GM13976 (cell line): ENCODE data around the gene LINC01488.

Experiments
- DNase-seq: peaks from one replicate; pipeline ENCODE4 v3.0.0; 2012; ENCODE audit warnings: low spot score
- in situ Hi-C: fragments of 300-500 bp; cut with MboI; formaldehyde crosslinking; loops from one replicate; pipeline ENCODE4 v1.12.0; 2022; ENCODE audit warnings: low sequenced_read_pairs, mixed read lengths, inconsistent platforms; ENCODE audit not compliant: unreplicated experiment
- TF ChIP-seq, protein P1 (sequence below): IDR thresholded peaks from 2 replicates; pipeline ENCODE4 v1.5.1; 2012; ENCODE audit warnings: borderline replicate concordance, mild to moderate bottlenecking; ENCODE audit not compliant: insufficient read depth; ENCODE audit errors: extremely low read depth, missing control alignments, control extremely low read depth

The LINC01488 gene

DNA sequence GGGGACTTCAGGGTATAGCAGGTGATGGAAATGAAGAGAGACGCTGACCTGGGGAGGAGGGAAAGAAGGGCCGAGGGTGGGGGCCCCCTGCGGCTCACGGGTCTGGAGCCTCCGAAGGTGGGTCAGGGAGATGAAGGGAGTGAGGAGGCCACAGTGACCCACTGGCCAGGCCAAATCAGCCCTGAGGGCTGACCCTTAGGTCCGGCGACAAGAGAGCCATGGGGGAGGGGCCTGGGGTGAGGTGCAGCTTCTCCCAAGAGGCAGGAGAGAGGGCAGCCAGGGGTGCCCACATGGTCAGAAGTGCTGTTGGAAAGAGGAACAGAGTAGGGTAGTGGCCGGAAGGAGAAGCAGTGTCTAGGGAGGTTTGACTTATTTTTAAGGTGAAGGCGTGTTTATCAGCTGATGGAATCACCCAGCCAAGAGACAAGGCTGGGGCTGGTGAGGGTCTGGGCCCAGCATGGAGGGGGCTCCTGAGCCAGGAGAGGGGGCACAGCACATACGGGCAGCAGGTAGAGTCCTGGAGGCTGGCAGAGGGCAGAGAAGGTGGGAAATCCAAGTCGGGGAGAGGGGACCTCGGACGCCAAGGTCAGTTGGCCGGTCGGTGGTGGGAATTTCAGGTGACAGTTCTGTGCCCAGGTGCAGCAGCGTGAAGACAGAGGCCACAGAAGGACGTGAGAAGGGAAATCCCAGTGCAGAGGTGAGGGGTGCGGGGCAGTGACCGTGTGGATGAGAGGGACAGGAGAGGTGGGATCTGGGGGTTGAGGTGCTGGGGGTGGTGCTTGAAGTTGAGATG lies 49.0 kb downstream of the LINC01488 start:
- peak; percentile 33 for DNase-seq
- in situ Hi-C loops = no loop called here
- TF ChIP-seq, protein P1, sequence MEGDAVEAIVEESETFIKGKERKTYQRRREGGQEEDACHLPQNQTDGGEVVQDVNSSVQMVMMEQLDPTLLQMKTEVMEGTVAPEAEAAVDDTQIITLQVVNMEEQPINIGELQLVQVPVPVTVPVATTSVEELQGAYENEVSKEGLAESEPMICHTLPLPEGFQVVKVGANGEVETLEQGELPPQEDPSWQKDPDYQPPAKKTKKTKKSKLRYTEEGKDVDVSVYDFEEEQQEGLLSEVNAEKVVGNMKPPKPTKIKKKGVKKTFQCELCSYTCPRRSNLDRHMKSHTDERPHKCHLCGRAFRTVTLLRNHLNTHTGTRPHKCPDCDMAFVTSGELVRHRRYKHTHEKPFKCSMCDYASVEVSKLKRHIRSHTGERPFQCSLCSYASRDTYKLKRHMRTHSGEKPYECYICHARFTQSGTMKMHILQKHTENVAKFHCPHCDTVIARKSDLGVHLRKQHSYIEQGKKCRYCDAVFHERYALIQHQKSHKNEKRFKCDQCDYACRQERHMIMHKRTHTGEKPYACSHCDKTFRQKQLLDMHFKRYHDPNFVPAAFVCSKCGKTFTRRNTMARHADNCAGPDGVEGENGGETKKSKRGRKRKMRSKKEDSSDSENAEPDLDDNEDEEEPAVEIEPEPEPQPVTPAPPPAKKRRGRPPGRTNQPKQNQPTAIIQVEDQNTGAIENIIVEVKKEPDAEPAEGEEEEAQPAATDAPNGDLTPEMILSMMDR = no peak

DNA sequence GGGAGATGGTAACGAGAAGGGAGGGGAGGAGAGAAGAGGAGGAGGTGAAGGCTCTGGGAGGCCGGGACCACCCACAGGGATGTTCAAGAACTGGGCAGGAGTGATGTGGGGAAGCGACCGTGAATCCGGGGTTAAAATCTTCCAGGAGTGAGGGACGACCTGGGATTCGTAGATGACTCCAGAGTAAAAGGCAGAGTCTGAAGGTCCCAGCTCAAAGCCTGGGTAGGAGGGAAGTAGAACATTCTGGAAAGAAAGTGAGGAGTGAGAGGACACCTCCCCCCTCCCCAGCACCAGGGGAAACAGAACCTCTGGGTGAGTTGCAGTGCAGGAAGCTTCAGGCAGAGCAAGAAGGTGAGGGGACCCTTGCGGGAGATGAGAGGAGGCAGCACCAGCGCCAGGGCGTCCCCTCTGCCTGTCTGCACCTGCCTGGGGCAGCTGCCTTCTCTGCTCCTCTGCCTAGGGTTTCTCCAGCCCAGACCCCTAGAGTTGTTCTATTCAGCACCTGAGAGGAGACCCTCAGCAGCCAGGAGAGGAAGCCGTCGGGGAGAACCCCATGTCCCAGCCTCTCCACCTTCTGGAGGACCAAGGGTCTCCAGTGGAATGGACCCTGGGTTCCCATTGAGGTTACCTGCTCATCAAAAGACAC lies 49.7 kb downstream of the LINC01488 start:
- in situ Hi-C loops = no loop called here
- DNase-seq = no peak
- TF ChIP-seq, protein P1 = no peak

DNA sequence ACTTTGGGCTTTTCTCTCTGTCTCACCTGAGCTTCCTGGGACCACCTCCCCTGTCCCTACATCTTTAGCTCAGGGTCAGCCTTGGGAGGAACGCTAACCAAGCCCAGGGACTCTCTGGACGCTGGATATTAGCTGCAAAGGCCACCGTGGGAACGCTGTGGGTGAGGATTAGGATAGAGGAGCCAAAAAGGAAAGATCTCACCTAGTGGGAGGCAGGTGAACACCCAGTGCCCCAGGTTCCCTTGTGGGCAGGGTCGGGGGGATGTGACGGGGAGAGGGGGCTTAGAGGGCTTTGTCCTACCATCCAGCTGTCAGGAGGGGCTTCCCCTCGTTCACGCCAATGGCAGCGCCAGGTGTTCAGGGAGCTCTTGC lies 50.2 kb downstream of the LINC01488 start:
- DNase-seq = no peak
- TF ChIP-seq, protein P1 = no peak
- in situ Hi-C loops = no loop called here

DNA sequence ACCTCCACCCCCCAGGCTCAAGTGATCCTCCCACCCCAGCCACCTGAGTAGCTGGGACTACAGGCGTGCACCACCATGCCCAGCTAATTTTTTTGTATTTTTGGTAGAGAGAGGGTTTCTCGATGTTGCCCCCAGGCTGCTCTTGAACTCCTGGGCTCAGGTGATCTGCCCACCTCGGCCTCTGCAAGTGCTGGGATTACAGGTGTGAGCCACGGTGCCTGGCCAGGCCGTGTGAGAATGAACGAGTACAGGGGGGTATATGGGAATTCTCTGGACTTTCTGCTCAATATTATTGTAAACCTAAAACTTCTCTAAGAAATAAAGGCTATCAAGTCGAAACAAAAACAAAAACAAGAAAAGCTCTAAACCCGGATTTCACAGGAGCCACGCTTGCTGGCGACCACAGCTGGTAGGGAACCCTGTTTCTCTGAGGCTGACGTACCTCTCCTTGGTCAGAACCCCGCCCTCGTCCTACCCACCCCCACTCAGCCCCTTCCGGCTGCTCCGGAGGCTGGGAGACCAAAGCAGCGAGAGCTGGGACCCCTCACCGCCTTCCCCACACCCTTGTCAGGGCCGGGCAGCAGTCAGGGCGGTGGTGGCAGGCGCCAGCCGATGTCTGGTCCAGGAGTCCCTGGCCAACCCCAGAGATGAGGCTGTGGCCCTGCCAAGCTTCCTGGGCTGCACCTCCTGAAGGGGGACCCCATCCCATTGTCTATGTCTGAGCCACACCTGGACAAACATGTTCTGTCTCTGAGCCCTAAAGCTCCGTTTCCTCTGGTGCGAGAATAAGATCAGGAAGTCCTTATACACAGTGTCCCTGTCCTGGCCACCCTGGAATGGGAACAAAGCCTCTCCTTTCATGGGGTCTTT lies 52.1 kb downstream of the LINC01488 start:
- peak; percentile 17 for DNase-seq
- TF ChIP-seq, protein P1 = no peak
- in situ Hi-C loops = no loop called here

DNA sequence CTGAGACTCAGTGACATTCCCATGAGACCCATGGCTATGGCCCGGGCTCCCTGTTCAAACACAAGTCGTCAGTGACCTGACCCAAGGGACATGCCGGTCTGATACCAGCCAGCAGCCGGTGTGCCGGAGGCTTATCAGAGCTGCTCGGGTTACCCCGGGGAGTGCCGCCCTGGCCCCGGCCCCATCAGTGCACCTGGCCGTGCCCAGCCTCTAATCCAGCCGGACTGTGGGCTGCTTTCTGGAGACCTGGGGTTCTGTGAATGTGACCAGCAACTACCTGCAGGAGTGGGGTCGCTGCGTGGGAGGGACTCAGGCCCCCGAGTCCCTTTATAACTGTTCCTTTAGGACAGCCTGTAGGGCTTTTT lies 52.7 kb downstream of the LINC01488 start:
- in situ Hi-C loops = no loop called here
- DNase-seq = peak; percentile 23
- TF ChIP-seq, protein P1 = no peak

DNA sequence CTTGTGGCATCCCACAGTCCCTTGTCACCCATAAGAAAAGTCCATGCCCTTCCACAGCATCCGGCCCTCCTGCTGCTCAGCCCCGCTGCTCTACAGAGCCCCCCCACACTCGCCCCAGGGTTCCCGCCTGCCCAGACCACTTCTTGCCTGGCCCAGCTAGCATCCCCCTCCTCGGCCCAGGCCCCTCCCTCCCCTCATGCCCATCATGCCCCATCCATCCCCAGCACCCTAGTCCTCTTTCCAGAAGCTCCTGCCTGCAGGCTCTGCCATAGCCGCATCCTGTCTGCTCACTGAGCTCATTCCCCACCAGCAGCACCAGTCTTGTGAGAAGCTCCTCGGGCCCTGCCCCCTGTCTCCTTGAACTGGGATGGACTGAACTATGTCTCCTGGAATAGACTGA lies 54.4 kb downstream of the LINC01488 start:
- DNase-seq = no peak
- in situ Hi-C loops = no loop called here
- TF ChIP-seq, protein P1 = no peak
